GM10847 (cell line): ENCODE results near the gene LST1.

Source experiments
- POLR2A ChIP-seq: IDR thresholded peaks from 2 replicates; pipeline ENCODE4 v1.6.1; 2011; ENCODE audit not compliant: insufficient read length; ENCODE audit errors: extremely low read depth

LST1 gene

DNA sequence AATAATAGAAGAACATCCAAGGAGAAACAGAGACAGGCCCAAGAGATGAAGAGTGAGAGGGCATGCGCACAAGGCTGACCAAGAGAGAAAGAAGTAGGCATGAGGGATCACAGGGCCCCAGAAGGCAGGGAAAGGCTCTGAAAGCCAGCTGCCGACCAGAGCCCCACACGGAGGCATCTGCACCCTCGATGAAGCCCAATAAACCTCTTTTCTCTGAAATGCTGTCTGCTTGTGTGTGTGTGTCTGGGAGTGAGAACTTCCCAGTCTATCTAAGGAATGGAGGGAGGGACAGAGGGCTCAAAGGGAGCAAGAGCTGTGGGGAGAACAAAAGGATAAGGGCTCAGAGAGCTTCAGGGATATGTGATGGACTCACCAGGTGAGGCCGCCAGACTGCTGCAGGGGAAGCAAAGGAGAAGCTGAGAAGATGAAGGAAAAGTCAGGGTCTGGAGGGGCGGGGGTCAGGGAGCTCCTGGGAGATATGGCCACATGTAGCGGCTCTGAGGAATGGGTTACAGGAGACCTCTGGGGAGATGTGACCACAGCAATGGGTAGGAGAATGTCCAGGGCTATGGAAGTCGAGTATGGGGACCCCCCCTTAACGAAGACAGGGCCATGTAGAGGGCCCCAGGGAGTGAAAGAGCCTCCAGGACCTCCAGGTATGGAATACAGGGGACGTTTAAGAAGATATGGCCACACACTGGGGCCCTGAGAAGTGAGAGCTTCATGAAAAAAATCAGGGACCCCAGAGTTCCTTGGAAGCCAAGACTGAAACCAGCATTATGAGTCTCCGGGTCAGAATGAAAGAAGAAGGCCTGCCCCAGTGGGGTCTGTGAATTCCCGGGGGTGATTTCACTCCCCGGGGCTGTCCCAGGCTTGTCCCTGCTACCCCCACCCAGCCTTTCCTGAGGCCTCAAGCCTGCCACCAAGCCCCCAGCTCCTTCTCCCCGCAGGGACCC, 11.7 kb upstream of the LST1 start:
- no peak for TF ChIP-seq POLR2A

GRCh38 chr6:31575335-31575901, 10.7 kb upstream of the LST1 start, which contains the start of gene TNF:
TNF (plus strand) TSS chr6:31575565; CDS start chr6:31575742, 177 bp downstream.
- TF ChIP-seq POLR2A: peak; percentile 99

DNA sequence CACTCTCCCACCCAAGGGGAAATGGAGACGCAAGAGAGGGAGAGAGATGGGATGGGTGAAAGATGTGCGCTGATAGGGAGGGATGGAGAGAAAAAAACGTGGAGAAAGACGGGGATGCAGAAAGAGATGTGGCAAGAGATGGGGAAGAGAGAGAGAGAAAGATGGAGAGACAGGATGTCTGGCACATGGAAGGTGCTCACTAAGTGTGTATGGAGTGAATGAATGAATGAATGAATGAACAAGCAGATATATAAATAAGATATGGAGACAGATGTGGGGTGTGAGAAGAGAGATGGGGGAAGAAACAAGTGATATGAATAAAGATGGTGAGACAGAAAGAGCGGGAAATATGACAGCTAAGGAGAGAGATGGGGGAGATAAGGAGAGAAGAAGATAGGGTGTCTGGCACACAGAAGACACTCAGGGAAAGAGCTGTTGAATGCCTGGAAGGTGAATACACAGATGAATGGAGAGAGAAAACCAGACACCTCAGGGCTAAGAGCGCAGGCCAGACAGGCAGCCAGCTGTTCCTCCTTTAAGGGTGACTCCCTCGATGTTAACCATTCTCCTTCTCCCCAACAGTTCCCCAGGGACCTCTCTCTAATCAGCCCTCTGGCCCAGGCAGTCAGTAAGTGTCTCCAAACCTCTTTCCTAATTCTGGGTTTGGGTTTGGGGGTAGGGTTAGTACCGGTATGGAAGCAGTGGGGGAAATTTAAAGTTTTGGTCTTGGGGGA, 10.0 kb upstream of the LST1 start:
- no peak for TF ChIP-seq POLR2A

DNA sequence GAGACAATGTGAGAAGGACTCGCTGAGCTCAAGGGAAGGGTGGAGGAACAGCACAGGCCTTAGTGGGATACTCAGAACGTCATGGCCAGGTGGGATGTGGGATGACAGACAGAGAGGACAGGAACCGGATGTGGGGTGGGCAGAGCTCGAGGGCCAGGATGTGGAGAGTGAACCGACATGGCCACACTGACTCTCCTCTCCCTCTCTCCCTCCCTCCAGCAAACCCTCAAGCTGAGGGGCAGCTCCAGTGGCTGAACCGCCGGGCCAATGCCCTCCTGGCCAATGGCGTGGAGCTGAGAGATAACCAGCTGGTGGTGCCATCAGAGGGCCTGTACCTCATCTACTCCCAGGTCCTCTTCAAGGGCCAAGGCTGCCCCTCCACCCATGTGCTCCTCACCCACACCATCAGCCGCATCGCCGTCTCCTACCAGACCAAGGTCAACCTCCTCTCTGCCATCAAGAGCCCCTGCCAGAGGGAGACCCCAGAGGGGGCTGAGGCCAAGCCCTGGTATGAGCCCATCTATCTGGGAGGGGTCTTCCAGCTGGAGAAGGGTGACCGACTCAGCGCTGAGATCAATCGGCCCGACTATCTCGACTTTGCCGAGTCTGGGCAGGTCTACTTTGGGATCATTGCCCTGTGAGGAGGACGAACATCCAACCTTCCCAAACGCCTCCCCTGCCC, 9.0 kb upstream of the LST1 start:
- peak; percentile 12 for TF ChIP-seq POLR2A

DNA sequence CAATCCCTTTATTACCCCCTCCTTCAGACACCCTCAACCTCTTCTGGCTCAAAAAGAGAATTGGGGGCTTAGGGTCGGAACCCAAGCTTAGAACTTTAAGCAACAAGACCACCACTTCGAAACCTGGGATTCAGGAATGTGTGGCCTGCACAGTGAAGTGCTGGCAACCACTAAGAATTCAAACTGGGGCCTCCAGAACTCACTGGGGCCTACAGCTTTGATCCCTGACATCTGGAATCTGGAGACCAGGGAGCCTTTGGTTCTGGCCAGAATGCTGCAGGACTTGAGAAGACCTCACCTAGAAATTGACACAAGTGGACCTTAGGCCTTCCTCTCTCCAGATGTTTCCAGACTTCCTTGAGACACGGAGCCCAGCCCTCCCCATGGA, 8.5 kb upstream of the LST1 start:
- no peak for TF ChIP-seq POLR2A

DNA sequence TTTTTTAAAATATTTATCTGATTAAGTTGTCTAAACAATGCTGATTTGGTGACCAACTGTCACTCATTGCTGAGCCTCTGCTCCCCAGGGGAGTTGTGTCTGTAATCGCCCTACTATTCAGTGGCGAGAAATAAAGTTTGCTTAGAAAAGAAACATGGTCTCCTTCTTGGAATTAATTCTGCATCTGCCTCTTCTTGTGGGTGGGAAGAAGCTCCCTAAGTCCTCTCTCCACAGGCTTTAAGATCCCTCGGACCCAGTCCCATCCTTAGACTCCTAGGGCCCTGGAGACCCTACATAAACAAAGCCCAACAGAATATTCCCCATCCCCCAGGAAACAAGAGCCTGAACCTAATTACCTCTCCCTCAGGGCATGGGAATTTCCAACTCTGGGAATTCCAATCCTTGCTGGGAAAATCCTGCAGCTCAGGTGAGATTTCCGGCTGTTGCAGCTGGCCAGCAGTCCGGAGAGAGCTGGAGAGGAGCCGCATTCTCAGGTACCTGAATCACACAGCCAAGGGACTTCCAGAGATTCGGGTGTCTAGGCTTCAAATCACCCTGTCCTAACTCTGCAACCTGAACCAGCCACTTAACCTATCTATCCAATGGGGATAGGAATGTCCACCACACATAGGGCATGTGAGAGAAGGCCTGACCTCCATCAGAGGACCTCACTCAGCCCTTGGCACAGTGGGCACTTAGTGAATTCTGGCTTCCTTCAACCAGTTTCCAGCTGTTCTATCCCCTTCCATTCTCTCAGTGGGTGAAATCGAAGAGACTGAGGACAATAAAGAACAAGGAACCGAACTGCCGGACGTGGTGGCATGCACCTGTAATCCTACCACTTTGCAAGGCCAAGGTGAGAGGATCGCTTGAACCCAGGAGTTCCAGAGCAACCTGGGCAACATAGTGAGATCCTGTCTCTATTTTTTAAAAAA, 7.6 kb upstream of the LST1 start:
- no peak for TF ChIP-seq POLR2A

- no peak for TF ChIP-seq POLR2A
Measured at GRCh38 chr6:31579119-31579505, 7.0 kb upstream of the LST1 start.

- TF ChIP-seq POLR2A: no peak
Measured at GRCh38 chr6:31579546-31580437, 6.3 kb upstream of the LST1 start.

DNA sequence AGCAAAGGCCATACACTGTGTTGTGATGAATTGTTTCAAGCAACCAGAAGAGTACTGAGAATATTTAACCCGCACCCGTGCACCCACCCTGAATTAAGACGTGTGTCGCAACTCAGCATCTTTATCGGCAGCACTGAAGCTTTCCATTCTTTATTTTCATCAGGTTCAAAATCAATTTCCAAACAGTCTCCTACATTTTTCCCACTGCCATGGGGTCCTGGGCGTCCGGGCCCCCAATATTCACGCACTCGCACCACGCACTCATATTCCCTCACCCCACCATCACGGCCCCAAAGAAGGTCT, 5.7 kb upstream of the LST1 start:
- TF ChIP-seq POLR2A: no peak

- TF ChIP-seq POLR2A: peak; percentile 43
Measured at GRCh38 chr6:31580807-31581433, 5.2 kb upstream of the LST1 start.

DNA sequence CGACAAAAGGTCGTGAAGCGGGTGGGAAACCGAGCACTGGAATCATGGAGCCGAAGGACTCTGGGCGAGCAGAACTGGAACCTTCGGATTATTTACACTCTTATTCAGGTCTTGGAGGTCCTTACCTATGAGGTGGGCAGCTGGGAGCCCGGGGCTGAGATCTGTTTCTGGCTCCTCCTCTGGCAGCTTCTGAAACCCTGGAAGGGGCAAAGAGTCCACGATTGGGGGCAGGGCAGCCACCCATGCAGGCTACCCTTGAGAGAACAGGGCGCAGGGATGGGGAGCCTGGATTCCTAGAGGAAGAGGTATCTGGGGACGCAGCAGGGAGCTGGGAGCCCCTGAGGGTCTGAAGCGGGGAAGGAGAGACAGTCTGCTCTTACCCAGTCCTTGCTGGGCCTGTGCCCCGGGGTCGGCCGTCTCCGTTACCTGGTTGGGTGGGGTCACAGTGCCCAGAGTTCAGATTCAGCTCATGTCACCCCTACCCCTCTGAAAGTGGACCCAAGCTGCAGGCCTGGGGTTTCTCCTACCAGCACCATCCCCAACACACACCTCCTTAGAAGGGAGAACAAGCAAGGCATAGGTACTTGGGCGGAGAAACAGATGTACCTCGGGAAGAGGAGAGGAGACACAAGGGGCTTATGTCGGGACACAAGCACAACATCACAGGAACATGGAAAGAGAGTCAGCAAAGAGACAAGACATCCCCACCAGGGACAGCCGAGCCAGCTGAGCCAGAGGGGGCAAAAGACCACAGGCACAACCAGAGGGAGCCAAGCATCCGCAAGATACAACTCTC, 4.4 kb upstream of the LST1 start:
- no peak for TF ChIP-seq POLR2A

DNA sequence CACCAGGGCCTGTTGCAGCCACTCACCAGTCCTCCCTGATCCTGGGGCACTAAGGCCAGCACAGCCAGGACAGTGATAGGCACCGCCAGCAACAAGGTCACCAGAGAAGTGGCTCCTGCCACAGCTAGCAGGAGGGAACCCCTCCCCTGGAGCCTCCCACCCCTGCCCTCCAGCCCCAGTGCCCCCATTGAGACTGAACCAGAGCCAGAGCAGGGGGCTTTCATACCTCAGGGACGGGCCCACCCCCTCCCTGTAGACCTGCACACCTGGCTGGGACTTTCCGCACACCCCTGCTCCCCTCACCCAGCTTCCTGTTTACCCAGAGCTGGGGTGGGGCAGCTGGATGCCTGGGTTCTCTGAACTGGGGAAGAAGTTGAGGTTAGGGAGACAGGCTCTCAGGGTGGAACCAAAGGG, 3.8 kb upstream of the LST1 start, which contains the start of gene LTB:
Gene LTB, minus strand, starts transcription at position 195 of the 414 bp plus-strand sequence. Its CDS starts 7 bp downstream, at position 188.
- TF ChIP-seq POLR2A: no peak
